GM19043 (cell line): ENCODE data around the gene NBEAL2.
"Not testable (repeated sequence)": the region's sequence is repeated elsewhere in the genome, so short reads cannot be mapped to it uniquely, and the experiment has no call there.

Experiments
- ATAC-seq: cut with Tn5 transposase; IDR thresholded peaks from one replicate; pipeline ENCODE4 v1.9.1; 2021; ENCODE audit warnings: low read depth; ENCODE audit not compliant: unreplicated experiment

Gene NBEAL2

DNA sequence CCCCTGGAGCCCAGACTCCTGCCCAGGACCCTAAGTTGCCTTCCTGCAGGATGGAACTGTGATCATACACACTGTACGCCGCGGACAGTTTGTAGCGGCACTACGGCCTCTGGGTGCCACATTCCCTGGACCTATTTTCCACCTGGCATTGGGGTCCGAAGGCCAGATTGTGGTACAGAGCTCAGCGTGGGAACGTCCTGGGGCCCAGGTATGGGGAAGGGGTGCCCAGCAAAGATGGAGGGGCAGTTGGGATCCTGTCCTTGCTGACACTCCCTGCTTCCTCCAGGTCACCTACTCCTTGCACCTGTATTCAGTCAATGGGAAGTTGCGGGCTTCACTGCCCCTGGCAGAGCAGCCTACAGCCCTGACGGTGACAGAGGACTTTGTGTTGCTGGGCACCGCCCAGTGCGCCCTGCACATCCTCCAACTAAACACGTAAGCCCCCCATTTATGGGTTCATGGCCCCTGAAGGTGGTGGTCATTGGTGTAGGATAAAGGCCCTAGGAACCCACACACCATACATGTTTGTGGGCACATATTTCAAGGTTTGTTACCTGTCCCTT is 28.8 kb downstream of the NBEAL2 start:
- ATAC-seq: no peak

DNA sequence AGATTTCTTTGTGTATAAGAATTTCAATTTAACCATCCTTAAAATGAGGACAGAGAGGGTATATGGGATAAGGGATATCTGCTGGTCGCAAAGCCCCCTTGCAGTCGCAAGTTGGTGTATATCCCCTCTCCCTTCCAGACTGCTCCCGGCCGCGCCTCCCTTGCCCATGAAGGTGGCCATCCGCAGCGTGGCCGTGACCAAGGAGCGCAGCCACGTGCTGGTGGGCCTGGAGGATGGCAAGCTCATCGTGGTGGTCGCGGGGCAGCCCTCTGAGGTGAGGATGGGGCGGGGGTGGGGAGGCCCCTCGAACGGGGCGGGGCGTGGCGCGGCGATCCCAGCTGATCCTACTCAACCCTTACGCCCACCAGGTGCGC is 29.4 kb downstream of the NBEAL2 start:
- ATAC-seq: no peak

DNA sequence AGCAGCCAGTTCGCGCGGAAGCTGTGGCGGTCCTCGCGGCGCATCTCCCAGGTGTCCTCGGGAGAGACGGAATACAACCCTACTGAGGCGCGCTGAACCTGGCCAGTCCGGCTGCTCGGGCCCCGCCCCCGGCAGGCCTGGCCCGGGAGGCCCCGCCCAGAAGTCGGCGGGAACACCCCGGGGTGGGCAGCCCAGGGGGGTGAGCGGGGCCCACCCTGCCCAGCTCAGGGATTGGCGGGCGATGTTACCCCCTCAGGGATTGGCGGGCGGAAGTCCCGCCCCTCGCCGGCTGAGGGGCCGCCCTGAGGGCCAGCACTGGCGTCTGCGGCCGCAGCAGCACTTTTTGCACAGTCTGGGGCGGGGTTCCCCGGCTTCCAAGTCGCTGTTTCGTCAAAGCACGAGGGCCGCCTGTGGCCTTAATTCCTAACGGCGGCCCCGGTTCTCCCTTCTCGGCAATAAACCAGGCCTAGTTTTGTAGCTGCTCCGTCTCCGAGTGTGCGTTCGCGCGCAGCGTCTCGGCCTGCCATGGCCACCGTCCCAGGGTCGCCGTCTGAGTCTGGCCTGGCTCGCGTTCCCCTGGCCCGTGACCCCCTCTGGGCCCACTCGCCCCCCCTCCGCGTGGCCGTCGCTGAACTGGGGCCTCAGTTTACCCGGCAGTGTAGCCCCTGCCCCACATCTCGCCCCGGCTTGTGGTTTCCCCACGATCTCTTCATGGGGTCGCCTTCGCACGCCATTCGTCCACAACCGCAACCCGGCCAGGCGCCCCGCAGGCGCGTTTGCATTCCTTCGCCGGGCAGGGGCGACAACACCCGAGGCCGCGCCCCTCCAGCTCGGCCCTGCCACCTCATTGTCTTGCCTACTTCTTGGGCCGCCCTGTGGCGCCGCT is 30.0 kb downstream of the NBEAL2 start:
- peak; percentile 90 for ATAC-seq

DNA sequence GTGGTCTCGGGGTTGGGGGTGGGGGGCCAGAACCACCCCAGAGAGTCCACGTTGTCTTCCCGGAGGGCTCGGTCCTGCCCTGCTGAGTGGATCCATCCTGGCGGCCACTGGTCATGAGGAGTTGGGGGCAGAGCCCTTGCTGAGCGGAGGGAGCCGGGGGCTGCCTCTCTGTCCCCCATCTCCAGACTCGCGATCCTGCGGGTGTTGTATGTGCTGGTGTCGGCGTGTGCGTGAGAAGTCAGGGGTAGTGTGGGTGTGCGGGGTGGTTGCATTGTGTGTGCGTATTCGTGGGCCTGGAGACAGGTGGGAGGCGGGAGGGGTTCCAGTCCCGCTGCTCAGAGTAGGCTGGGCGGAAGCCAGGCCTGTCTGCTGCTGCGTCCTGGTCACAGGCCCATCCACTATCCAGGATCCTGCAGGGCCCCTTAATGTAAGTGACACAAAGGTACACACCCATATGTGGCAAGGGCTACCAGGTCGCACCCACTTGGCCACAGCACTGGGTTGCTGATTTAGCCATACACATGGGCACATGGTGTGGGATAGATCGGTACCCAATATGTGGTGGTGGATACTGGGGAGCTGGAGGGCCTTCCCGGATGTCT is 30.7 kb downstream of the NBEAL2 start:
- no peak for ATAC-seq

DNA sequence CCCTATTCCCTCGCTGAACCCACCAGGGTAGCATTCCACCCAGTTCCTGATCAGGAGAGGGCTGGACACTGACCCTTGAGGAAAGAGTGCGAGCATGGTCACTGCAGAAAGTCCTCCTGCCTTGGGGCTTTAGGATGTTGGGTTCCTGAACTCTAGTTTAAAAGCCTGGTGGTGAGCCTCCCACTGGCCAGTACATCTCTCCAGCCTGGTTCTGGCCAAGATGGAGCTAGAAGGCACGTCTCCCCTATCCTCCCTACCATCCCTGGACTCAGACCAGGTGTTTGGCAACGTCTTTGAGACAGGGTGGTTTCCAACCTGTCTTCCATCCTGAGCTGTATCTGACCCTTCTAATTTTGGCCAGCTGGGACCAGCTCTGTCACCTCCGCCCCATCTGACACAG is 31.4 kb downstream of the NBEAL2 start:
- ATAC-seq: no peak

DNA sequence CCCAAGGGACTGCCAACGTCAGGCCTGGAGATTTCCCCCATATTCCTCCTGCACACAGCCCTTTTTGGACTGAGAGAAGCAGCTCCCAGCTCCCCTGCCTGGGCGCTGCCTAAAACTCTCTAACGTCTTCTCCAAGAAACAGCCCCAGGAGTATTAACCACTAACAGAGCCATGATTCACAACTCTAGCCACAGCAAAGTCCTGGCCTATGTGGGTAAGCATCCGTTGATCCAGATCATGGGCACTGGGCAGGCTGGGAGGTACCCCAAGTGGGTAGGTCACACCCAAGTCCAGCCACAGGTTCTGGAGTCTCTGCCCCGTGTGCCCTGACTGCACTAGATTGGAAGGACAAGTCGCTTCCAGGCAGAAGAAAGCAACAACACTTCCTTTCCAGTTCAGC is 31.9 kb downstream of the NBEAL2 start:
- no peak for ATAC-seq

DNA sequence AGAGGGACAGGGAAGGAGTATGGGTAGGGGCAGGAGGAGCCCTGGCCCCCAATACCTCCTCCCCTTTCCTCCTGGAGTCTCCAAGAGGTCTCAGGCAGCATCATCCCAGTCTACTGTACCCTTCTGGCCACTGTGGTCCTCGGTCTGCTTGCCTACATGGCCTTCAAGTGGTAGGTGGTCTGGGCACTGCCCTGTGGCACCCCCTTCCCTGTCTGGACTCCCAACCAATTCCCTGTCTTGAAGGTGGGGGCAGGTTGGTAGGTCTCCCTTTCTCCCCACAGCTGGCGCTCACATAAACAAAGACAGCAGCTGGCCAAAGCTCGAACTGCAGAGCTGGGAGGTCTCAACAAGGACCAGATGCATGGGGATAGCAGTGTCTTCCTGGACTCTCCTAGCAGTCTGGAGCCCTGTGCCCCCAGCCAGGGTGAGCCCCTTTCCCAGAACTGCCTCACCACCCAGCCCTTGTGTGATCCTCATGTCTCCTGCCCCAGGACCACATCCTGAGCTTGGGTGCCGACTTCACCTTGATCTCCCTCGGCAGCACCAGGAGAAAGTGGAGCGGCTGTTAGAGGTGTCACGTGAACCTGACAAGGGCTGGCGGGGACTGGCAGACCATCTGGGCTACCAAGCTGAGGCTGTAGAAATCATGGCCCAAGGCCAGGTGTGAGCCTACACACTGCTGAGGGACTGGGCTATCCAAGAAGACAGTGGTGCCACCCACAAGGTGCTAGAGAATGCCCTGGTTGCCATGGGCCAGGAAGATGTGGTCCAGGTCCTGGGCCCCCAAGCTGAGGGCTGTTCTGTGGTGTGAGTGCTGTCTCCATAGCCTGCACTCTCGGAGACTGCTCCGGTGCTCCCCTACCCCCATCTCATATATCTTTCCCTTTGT is 33.1 kb downstream of the NBEAL2 start:
- ATAC-seq: no peak

DNA sequence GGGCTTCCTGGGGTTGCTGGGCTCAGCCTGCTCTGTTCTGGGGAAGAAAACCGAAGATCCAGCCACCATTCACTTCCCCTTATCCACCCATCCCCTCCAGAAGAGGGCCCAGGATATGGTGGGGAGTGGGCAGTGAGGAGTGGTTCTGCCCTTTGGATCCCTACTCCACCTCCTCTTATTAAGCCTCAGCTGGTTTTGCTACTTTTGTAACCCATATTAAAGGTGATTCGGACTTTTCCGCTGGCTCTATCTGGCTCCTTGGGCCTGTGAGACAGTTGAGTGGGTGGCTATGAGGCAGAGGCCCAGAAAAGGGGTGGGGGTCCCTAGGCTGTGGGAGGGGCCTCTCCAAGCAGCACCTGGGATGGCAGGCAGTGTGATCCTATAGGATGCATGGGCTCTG is 33.8 kb downstream of the NBEAL2 start:
- ATAC-seq: no peak

DNA sequence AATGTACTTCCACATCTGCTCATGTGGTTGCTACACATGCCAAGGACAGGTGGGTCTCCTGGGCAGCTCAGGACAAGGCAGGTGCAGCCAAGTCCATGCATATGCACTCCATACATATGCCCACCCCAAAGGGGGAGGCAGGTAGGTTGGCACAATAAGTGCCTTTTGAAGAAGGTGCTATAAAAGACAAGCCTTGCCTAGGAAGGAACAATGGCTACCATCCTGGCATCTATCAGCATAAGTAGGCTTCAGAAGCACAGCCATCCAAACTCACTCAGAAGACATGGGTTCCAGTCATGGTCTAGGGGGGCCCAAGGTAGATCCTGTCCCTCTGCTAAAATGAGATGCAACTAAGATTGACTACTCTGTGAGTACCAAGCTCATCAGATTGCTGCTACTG is 34.6 kb downstream of the NBEAL2 start:
- ATAC-seq: no peak

DNA sequence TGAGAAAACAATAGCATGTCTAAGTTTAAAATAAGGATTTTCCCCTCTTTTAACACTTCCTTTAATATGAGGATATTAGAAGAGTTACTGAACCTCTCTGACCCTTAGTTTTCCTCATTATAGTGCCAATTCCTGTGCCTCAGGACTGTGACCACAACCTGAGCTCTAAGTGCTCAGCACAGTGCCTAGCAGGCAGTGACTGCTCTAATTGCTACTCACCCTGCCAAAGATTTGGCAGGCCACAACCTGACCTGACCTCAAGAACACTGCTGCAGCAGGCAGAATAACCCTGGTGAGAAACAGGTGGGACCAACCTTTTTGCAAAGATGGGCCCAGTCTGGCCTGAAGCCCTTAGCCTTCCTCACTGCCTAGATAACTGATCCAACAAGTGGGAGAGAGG is 35.7 kb downstream of the NBEAL2 start:
- ATAC-seq: no peak

DNA sequence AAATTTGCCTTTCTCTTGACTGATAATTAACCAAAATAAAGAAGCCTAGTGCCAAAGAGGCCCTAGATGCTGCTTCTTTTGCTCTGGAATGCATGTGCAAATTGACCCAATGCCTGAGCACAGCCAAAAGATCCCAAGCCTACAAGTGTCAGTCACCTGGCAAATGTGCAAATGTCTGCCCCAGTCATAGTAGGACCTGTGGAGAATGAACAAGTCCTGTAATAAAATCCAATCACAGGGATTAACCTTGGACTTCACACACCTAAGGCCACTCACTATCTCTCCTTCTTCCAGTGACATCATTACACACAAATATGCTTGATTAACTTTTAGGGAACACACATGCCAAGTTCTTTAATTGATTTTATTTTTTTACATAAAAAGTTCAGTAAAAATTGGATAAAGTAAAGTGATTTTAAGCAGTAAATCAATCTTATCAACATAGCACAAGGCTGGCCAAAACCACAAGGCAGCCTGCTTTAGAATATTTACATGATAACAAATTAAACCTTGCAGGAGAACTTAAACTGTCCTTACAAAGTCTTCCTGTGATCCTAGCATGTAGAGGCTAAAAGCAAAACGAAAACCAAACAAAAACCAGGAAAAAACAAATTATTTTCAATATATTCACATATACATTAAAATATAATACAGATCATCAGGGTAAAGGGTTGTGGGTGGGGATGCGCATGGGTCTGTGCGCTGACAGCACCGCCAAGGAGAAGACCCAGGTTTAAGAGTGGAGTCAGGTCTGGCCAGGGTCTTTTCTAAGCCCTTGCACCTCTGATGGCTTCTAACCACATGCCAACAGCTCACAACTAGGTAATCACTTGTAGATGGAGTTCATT is 36.8 kb downstream of the NBEAL2 start:
- no peak for ATAC-seq

DNA sequence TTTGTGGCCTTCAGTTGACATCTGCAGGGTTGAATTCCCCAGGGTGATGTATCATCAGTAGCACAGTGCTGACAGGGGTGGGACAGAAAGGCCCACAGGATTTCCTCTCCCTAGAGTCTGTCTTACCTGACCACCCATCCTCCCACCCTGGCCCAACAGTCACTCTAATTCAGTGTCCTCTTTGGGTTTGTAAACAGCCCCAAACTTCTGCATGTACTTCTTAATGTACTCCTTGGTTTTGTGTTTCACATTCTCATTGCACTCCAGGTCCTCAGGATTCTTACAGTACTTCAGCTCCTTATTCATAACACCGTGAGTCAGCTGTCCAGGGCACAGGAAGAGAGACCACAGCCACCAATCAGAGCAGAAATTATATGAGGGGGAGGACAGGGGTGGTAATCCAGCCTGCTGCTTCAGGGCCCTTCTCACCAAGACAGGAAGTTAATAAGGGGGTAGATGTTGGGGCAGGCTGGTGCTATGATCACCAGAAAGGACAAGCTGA is 37.5 kb downstream of the NBEAL2 start:
- peak; percentile 45 for ATAC-seq

DNA sequence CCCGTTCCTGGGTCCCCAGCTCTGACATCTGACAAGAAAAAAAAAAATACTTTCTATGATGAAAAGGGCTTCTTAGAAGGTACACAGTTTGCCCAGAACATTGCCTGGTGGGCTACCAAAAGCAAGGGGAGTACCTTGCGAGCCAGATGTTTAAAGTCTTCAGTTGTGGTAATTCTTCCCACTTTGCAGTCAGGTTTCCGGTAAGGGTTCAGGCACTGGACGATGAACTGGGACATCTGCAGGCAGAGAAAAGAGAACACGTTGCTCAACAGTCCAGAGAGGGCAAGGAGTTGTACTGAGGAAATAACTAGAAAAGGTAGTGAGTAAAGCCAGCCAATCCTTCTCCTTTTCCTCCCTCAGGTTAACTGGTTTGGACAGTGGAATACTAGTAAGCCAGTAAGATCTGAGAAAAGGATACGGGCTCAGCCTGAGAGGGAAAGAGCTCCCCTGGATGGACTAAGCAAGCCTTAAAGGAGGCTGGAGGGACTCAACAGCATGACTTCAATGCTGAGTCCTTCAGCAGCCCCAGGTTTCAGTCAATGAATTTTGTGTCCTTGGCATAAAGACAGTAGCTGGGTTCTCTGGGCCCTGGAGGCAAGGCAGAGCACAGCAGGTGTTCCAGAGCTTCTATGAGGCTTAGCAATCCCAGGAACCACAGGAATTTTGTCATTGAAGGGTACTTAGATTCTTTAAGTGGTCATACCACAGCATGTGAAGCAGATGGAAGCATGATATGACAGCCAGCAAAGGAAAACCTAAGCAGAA is 38.2 kb downstream of the NBEAL2 start:
- no peak for ATAC-seq

DNA sequence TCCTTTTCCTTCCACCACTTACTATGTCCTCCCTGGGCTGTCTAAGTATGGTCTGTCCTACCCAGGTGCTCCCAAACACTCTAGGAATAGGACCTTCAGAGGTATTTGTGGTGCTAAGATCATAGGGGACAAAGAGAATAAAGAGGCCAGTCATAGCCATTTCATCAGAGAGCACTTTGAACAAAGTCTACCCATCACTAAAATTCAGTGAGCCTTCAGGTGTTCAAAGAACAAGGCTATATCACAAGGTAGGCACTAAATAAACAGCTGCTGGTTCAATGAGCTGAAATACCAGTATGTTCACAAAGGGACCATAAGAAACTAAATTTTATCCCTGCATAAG is 38.8 kb downstream of the NBEAL2 start:
- no peak for ATAC-seq

DNA sequence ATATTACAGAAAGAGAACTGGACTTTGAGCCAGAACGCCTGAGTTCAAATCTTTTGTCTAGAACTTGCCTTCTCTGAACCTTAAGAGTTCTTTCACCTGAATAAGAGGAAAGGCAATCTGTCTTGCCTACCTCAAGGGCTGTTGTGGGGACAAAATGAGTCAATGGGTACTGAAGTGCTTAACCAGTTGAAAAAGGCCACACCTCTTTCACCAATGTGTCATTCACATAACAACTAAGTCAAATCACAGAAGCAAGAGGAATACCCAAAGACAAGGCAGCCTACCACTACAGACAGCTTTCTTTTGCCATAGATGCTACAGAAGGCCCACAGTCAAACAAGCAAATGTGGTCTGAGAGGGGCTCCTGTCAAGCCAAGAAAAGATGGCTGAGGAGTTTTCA is 39.7 kb downstream of the NBEAL2 start:
- peak; percentile 75 for ATAC-seq

DNA sequence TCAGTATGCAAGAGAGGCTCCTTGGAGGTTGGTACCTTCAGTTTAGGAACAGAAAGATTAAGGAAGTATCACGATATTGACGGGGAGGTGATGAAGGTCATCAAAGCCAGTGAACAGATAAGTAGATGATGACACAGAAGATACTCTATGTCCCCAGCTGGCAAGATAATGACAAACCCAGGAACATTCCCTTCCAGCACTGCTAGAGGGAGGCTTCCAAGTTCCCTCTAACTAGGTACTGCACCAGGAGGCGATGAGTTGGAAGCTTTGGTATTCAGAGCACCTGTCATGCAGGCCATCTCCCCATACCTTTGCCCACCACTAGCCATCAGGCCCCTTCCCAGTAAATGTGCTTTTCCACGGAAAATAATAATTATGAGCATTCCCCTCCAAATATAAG is 40.8 kb downstream of the NBEAL2 start:
- ATAC-seq: no peak

DNA sequence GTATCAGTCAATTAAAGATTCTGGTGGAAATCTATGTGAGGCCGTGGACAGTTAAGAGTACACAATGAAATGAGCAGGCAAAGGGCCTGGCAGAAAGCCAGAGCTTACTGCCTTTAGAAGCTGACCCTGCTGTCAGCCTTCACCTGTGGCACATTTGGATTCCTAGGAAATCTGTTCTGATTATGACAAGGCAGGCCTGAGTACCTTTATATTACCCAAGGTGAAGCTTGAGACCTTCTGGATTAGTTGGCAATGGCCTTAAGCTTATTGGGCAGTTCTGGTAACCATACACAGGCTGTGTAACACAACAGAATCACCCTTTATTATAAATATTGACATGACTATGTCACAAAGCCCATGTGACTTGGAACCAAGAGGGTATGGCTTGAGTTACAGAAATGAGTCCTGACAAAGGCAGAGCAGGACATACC is 43.2 kb downstream of the NBEAL2 start:
- ATAC-seq: no peak

DNA sequence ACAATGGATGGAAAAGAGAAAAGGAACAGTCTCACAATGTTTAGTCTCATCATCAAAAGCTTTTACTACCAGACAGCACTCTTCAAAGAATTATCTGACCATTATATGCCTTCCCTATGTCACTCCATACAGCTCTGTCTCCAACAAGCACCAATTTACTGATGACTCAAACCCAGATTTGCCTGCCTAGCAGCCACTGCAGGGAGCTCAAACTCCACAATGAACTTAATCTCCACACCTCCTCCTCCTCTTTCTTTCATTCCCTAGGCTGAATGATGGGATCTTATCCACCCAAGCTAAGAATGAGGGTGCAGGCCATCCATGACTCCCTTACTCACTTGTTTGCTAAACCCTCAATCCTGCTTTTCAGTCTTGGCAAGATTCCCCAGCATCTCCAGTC is 45.5 kb downstream of the NBEAL2 start:
- no peak for ATAC-seq

DNA sequence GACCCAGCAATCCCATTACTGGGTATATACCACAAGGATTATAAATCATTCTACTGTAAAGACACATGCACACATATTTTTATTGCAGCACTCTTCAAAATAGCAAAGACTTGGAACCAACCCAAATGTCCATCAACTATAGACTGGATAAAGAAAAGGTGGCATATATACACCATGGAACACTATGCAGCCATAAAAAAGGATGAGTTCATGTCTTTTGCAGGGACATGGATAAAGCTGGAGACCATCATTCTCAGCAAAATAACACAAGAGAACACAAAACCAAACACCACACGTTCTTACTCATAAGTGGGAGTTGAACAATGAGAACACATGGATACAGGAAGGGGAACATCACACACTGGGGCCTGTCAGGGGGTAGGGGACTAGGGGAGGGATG is 47.0 kb downstream of the NBEAL2 start:
- ATAC-seq: not testable (repeated sequence)
